IPS-11a (cell line): ENCODE data around the gene FCHSD2.
"Not testable (repeated sequence)": the region's sequence is repeated elsewhere in the genome, so short reads cannot be mapped to it uniquely, and the experiment has no call there.

Source experiments
- H3K4me3 ChIP-seq: one replicate; pipeline ENCODE4 v1.5.1; 2013; ENCODE audit warnings: low read depth, low read length, control low read depth

The FCHSD2 gene

GRCh38 chr11:72940417-72940816 is 201.7 kb downstream of the FCHSD2 start:
- no peak overlapping the region for H3K4me3 ChIP-seq

- no peak overlapping the region for H3K4me3 ChIP-seq
These were observed 203.1 kb downstream of the FCHSD2 start for GRCh38 chr11:72939031-72939430.

GRCh38 chr11:72937439-72937838 is 204.7 kb downstream of the FCHSD2 start:
- no peak overlapping the region for H3K4me3 ChIP-seq

- H3K4me3 ChIP-seq = no peak overlapping the region
These were observed 206.4 kb downstream of the FCHSD2 start for GRCh38 chr11:72935700-72936099.

GRCh38 chr11:72932132-72932570 is 210.0 kb downstream of the FCHSD2 start:
- H3K4me3 ChIP-seq = no peak overlapping the region

- no peak overlapping the region for H3K4me3 ChIP-seq
These were observed 212.1 kb downstream of the FCHSD2 start for GRCh38 chr11:72930008-72930407.

- no peak overlapping the region for H3K4me3 ChIP-seq
These were observed 212.9 kb downstream of the FCHSD2 start for GRCh38 chr11:72929256-72929655.

GRCh38 chr11:72927380-72927779 is 214.7 kb downstream of the FCHSD2 start:
- H3K4me3 ChIP-seq = no peak overlapping the region

GRCh38 chr11:72926076-72926475 is 216.0 kb downstream of the FCHSD2 start:
- H3K4me3 ChIP-seq = no peak overlapping the region

GRCh38 chr11:72925656-72926055 is 216.5 kb downstream of the FCHSD2 start:
- H3K4me3 ChIP-seq = no peak overlapping the region

GRCh38 chr11:72924568-72925190 is 217.4 kb downstream of the FCHSD2 start:
- H3K4me3 ChIP-seq = no peak overlapping the region

GRCh38 chr11:72921028-72921716 is 220.9 kb downstream of the FCHSD2 start:
- no peak overlapping the region for H3K4me3 ChIP-seq

- H3K4me3 ChIP-seq = no peak overlapping the region
These were observed 222.1 kb downstream of the FCHSD2 start for GRCh38 chr11:72920001-72920400.

- no peak overlapping the region for H3K4me3 ChIP-seq
These were observed 223.3 kb downstream of the FCHSD2 start for GRCh38 chr11:72918851-72919250.

- no peak overlapping the region for H3K4me3 ChIP-seq
These were observed 229.9 kb downstream of the FCHSD2 start for GRCh38 chr11:72912253-72912652.

- not testable (repeated sequence) for H3K4me3 ChIP-seq
These were observed 232.3 kb downstream of the FCHSD2 start for GRCh38 chr11:72909558-72910388.

- H3K4me3 ChIP-seq = no peak overlapping the region
These were observed 234.0 kb downstream of the FCHSD2 start for GRCh38 chr11:72908032-72908676.

- H3K4me3 ChIP-seq = no peak overlapping the region
These were observed 238.1 kb downstream of the FCHSD2 start for GRCh38 chr11:72904016-72904415.

GRCh38 chr11:72901374-72901773 is 240.7 kb downstream of the FCHSD2 start:
- H3K4me3 ChIP-seq = no peak overlapping the region

- H3K4me3 ChIP-seq = no peak overlapping the region
These were observed 242.1 kb downstream of the FCHSD2 start for GRCh38 chr11:72900013-72900412.

GRCh38 chr11:72899238-72899637 is 242.9 kb downstream of the FCHSD2 start:
- H3K4me3 ChIP-seq = no peak overlapping the region
